ENCODE data around the gene INHBB.

Gene INHBB

GRCh38 chr2:120398051-120398995, 52.4 kb downstream of the INHBB start:
- DNase-seq (ENCODE audit: low spot score) = peak; percentile 53

DNA sequence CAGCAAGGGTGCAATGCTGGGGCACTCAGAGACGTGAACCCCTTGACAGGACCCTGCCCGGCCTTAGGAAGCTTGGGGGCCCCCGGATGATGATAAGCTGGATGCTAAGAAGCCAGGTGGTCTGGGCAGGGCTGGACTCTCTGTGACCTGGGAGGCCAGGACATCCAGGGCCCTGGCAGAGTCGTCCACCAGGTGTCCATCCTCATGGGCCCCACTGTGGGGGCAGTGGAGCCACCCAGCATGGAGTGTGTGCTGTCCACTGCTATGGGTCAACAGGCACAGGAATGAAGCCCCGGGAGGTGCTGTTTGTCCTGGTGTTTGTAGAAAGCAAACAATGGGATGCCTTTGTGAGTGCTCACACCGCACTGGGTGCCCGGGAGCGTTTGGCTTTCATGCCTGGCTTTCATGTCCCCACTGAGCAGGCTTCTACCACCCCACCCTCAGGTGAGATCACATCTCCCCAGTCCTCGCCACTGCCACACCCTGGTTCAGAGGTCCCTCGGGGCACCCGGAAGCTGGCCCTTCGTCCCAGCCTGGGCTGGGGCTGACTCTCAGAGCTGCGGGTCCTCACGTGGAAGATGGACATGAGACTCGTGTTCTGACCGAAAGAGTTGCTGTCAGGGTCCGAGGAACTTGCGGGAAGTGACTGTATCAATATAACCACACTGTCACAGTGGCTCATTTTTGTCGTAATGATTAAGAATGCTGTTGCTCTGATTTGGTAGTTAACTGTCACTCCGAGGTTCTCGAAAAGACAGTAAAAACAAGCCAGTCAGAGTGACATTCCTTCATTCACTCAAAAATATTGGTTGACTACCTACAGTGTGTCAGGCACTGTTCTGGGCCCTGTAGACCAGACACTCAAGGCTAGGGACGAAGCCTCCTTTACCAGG, 53.3 kb downstream of the INHBB start:
- DNase-seq (ENCODE audit: low spot score) = no peak

GRCh38 chr2:120399889-120400240, 53.9 kb downstream of the INHBB start:
- DNase-seq (ENCODE audit: low spot score) = no peak

DNA sequence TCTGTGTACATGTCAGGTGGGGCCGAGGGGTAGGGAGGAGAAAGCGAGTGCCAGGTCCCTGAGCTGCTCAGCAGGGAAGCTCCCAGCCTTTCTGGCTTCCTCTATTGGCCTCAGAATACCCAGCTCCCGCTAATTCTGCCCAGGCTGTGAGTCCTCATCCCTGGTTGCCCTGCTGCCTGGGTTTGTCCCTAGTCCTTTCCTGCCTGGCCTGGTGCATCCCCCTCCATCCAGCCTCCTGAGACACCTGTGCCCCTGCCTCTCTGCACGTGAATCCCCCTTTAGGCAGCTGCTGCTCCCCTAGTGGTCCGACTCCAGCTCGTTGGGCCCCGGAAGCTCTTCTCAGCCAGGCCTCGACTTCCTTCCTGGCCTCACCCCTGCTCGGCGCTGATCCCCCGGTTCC, 54.6 kb downstream of the INHBB start:
- DNase-seq (ENCODE audit: low spot score) = no peak
